Right lobe of liver (tissue), 4 donors: ENCODE data around the gene SURF1.
A peak's percentile ranks its signal among the peaks of the same experiment; 100 is the strongest.

Source experiments
- POLR2A ChIP-seq: fragments of 450-650 bp; IDR thresholded peaks from one replicate; pipeline ENCODE4 v1.6.1; 2017; ENCODE audit warnings: antibody characterized with exemption, mild to moderate bottlenecking
- TF ChIP-seq, protein P1 (sequence below), 4 donors: fragments of 200-600 bp in 3 of 4; fragments of 450-650 bp in 1 of 4; IDR thresholded peaks; one replicate each; pipeline versions ENCODE4 v1.5.1 to v1.8.0; 2016 to 2022; ENCODE audit warnings: antibody characterized with exemption in 4 of 4, mild to moderate bottlenecking in 2 of 4
- donor health status: DM: no; HTN: no; CAD: no.
- donor health status: DM: no; HTN: no; CAD: no.
- donor health status: DM: no; HTN: yes; CAD: no.

DNA sequence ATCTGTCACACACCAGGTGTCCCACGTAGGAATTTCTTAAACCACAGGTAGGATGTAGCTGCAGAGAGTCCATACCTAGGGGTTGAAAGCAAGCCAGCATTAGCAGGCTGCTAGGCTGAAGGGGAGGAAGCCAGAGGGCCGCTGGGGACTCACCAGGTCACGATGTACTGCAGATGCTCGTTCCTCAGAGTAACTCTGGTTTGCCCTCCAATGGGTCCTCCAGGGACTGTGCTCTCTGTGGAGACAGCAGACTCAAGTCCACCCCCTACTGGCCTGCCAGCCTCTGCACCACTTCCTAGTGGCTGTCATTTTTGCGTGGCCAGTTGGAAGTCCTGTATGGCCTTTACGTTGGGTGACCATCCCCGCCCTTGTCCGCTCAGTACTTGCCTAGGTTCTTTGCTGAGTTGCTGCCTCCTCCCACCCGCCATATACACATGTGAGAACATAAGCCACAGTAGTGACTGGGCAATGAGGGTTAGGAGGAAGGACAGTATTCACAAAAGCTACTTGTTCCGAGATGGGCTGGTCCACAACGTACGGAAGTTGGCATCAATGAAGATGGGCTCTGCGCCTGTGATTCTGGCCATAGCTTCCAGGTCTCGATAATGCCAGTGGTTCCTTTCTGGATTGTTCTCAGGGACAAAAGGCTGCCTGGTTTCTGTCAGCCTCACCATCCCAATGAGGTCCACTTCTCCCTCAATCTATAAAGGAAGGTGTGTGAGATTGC, 4.2 kb downstream of the SURF1 start:
- TF ChIP-seq, protein P1, sequence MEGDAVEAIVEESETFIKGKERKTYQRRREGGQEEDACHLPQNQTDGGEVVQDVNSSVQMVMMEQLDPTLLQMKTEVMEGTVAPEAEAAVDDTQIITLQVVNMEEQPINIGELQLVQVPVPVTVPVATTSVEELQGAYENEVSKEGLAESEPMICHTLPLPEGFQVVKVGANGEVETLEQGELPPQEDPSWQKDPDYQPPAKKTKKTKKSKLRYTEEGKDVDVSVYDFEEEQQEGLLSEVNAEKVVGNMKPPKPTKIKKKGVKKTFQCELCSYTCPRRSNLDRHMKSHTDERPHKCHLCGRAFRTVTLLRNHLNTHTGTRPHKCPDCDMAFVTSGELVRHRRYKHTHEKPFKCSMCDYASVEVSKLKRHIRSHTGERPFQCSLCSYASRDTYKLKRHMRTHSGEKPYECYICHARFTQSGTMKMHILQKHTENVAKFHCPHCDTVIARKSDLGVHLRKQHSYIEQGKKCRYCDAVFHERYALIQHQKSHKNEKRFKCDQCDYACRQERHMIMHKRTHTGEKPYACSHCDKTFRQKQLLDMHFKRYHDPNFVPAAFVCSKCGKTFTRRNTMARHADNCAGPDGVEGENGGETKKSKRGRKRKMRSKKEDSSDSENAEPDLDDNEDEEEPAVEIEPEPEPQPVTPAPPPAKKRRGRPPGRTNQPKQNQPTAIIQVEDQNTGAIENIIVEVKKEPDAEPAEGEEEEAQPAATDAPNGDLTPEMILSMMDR (IDR thresholded peaks at IDR 0.05): peak; percentile 29 to 49 (median 40)
- TF ChIP-seq POLR2A: no peak
